H9 (cell line): Measurements from ENCODE around the gene IRF2BP1. TPM values are rescaled to one million over a fixed set of nuclear protein-coding genes. Genes with fewer than 3 reads are reported as not detected.

Experiments
- DNase-seq: peaks from one replicate; pipeline ENCODE4 v3.0.0-alpha.2; 2017
- H2AFZ ChIP-seq: one replicate; pipeline ENCODE4 v1.6.1; 2013; ENCODE audit warnings: mild to moderate bottlenecking, low read length, control low read depth, moderate library complexity
- H2AK5ac ChIP-seq: 2 replicates; pipeline ENCODE4 v1.6.1; 2013; ENCODE audit warnings: low read length, control low read depth, mixed read lengths; ENCODE audit not compliant: insufficient read length
- H2BK120ac ChIP-seq: one replicate; pipeline ENCODE4 v1.6.1; 2013; ENCODE audit warnings: low read depth, mild to moderate bottlenecking, low read length, control low read depth, inconsistent platforms; ENCODE audit not compliant: poor library complexity, severe bottlenecking
- H2BK12ac ChIP-seq: 2 replicates; pipeline ENCODE4 v1.6.1; 2013; ENCODE audit warnings: low read length, control low read depth, mixed read lengths, low read depth; ENCODE audit not compliant: insufficient read length
- H2BK15ac ChIP-seq: 2 replicates; pipeline ENCODE4 v1.6.1; 2013; ENCODE audit warnings: low read depth, low read length, control low read depth
- H2BK20ac ChIP-seq: one replicate; pipeline ENCODE4 v1.6.1; 2013; ENCODE audit warnings: low read depth, mild to moderate bottlenecking, low read length, control low read depth, inconsistent platforms; ENCODE audit not compliant: poor library complexity, severe bottlenecking
- H2BK5ac ChIP-seq: 2 replicates; pipeline ENCODE4 v1.6.1; 2013; ENCODE audit warnings: low read length, control low read depth, mixed read lengths; ENCODE audit not compliant: insufficient read length
- H3K14ac ChIP-seq: 2 replicates; pipeline ENCODE4 v1.6.1; 2013; ENCODE audit warnings: low read length, control low read depth; ENCODE audit not compliant: insufficient read depth
- H3K18ac ChIP-seq: 2 replicates; pipeline ENCODE4 v1.6.1; 2013; ENCODE audit warnings: low read depth, mild to moderate bottlenecking, mixed read lengths, low read length, control low read depth; ENCODE audit not compliant: insufficient read length
- H3K23ac ChIP-seq: 2 replicates; pipeline ENCODE4 v1.6.1; 2013; ENCODE audit warnings: low read length, control low read depth, mixed read lengths, low read depth; ENCODE audit not compliant: insufficient read length
- H3K23me2 ChIP-seq: 2 replicates; pipeline ENCODE4 v1.6.1; 2013; ENCODE audit warnings: low read depth, mild to moderate bottlenecking, mixed read lengths, low read length, control low read depth; ENCODE audit not compliant: insufficient read length, poor library complexity, severe bottlenecking
- H3K27ac ChIP-seq: 2 replicates; pipeline ENCODE4 v1.5.1; 2013; ENCODE audit warnings: low read length, control low read depth, mixed read lengths, low read depth; ENCODE audit not compliant: insufficient read length
- H3K27me3 ChIP-seq: 2 replicates; pipeline ENCODE4 v1.6.1; 2013; ENCODE audit warnings: low read length, control low read depth, inconsistent platforms; ENCODE audit not compliant: insufficient read depth
- H3K4ac ChIP-seq: 2 replicates; pipeline ENCODE4 v1.6.1; 2013; ENCODE audit warnings: low read depth, mild to moderate bottlenecking, control low read depth, inconsistent platforms, low read length, moderate library complexity
- H3K4me1 ChIP-seq: 2 replicates; pipeline ENCODE4 v1.6.1; 2013; ENCODE audit warnings: low read length, control low read depth, inconsistent platforms; ENCODE audit not compliant: insufficient read depth
- H3K4me2 ChIP-seq: 2 replicates; pipeline ENCODE4 v1.6.1; 2013; ENCODE audit warnings: low read length, control low read depth, mixed read lengths; ENCODE audit not compliant: insufficient read length, insufficient read depth
- H3K56ac ChIP-seq: 2 replicates; pipeline ENCODE4 v1.6.1; 2013; ENCODE audit warnings: low read depth, mild to moderate bottlenecking, mixed read lengths, low read length, control low read depth; ENCODE audit not compliant: insufficient read length
- H3K79me1 ChIP-seq: 2 replicates; pipeline ENCODE4 v1.6.1; 2013; ENCODE audit warnings: low read depth, mild to moderate bottlenecking, moderate library complexity, low read length, control low read depth, inconsistent platforms; ENCODE audit not compliant: insufficient read depth, poor library complexity, severe bottlenecking
- H3K79me2 ChIP-seq: 2 replicates; pipeline ENCODE4 v1.6.1; 2013; ENCODE audit warnings: low read length, control low read depth, inconsistent platforms; ENCODE audit not compliant: insufficient read depth
- H3K9ac ChIP-seq: 2 replicates; pipeline ENCODE4 v1.6.1; 2013; ENCODE audit warnings: low read length, control low read depth, mixed read lengths; ENCODE audit not compliant: insufficient read length; ENCODE audit errors: extremely low read depth
- H3K9me3 ChIP-seq: one replicate; pipeline ENCODE4 v1.6.1; 2013; ENCODE audit warnings: low read depth, low read length, inconsistent platforms; ENCODE audit not compliant: control insufficient read depth
- H3T11ph ChIP-seq: one replicate; pipeline ENCODE4 v1.6.1; 2013; ENCODE audit warnings: mild to moderate bottlenecking, low read length, control low read depth, inconsistent platforms
- H4K20me1 ChIP-seq: one replicate; pipeline ENCODE4 v1.6.1; 2013; ENCODE audit not compliant: control insufficient read depth, insufficient read length, insufficient read depth
- H4K5ac ChIP-seq: 2 replicates; pipeline ENCODE4 v1.6.1; 2013; ENCODE audit warnings: low read depth, mild to moderate bottlenecking, mixed read lengths, low read length, control low read depth; ENCODE audit not compliant: insufficient read length
- H4K8ac ChIP-seq: replicated peaks from 2 replicates; pipeline ENCODE4 v1.6.1; 2013; ENCODE audit warnings: low read length, control low read depth, mixed read lengths, low read depth; ENCODE audit not compliant: insufficient read length
- H4K91ac ChIP-seq: 2 replicates; pipeline ENCODE4 v1.6.1; 2013; ENCODE audit warnings: low read depth, mild to moderate bottlenecking, moderate library complexity, mixed read lengths, low read length, control low read depth; ENCODE audit not compliant: insufficient read length
- H3K27ac Mint-ChIP-seq, 3 experiments: 2 replicates in 2 of 3; 3 replicates in 1 of 3; pipeline ENCODE4 v1.8.0; 2020 to 2021; ENCODE audit warnings: mixed read lengths in 3 of 3, mild to moderate bottlenecking in 1 of 3, moderate library complexity in 1 of 3
- H3K27me3 Mint-ChIP-seq: 2 replicates; pipeline ENCODE4 v1.8.0; 2021; ENCODE audit warnings: low read depth, mild to moderate bottlenecking, moderate library complexity, mixed read lengths
- H3K36me3 Mint-ChIP-seq, 3 experiments: 2 replicates in 2 of 3; 3 replicates in 1 of 3; pipeline ENCODE4 v1.8.0; 2020 to 2021; ENCODE audit warnings: low read depth in 3 of 3, mixed read lengths in 3 of 3; ENCODE audit not compliant: insufficient read depth in 1 of 3
- H3K4me1 Mint-ChIP-seq, 2 experiments: 2 replicates each; pipeline ENCODE4 v1.8.0; 2020; ENCODE audit warnings: mixed read lengths in 2 of 2
- H3K4me3 Mint-ChIP-seq, 2 experiments: 2 replicates in 1 of 2; 3 replicates in 1 of 2; pipeline ENCODE4 v1.8.0; 2020 to 2021; ENCODE audit warnings: mild to moderate bottlenecking in 2 of 2, mixed read lengths in 2 of 2, moderate library complexity in 1 of 2
- H3K9me3 Mint-ChIP-seq, 2 experiments: 2 replicates in 1 of 2; 3 replicates in 1 of 2; pipeline ENCODE4 v1.8.0; 2020; ENCODE audit warnings: mild to moderate bottlenecking in 2 of 2, mixed read lengths in 2 of 2, moderate library complexity in 1 of 2
- WGBS: extraction: QIAGEN DNeasy Blood & Tissue Kit; methylation state at CpG from one replicate; pipeline ENCODE4 v1.1.7; 2013; ENCODE audit warnings: missing lambda C conversion rate, low lambda C conversion rate, mixed read lengths; ENCODE audit not compliant: insufficient read length; ENCODE audit errors: extremely low coverage; 5-methylcytosine and 5-hydroxymethylcytosine counted together
- total RNA-seq: library from RNA; stranded (reverse); gene quantifications from 2 replicates; pipeline ENCODE4 v1.2.1, GENCODE V29; 2021
- TF ChIP-seq, protein P1 (sequence below): fragments of 200-600 bp; sonication (generic); conservative IDR thresholded peaks from 3 replicates; pipeline ENCODE4 v1.8.0; 2021; ENCODE audit warnings: antibody characterized with exemption, mild to moderate bottlenecking

Gene IRF2BP1
- total RNA-seq, 1 experiment from 2014 or later, result 28.2 TPM

DNA sequence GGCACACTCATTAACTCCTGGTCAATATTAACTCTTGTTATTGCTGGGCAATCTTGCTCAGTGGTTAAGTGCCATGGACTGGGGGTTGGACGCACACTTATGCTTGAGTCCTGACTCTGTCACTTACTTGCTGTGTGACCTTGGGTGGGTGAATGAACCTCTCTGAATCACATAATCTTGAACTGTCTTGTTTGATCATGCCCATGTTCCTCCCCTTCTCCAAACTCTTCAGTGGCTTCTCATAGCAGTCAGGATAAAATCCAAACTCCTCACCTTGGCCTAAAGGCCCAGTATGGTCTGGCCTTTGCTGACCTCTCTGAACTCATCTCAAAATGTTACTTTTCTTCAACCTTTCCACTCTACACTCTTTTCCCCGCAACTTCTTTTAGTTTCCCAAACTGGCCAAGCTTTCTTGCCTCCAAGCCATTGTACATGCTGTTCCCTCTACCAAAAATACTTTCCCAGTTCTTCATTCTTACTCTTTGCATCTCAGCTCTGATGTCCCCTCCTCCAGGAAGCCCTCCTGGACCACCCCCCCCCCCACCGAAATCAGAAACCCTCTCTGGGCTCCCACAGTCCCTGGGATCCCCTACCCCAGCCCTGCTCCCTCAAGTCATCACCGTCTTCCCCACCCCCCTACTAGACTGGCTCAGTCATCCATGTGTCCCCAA, 14.1 kb upstream of the IRF2BP1 start:
- Histone ChIP-seq H2BK12ac (no peak overlapping the region), H3K4me1 (no peaks in the 10 kb centered on the region), H4K5ac (no peak overlapping the region), H2BK5ac (no peak overlapping the region), H3K27ac (no peak overlapping the region), H3K79me1 (no peaks in the 10 kb centered on the region), H2AK5ac (no peak overlapping the region), H3K23me2 (peaks cover 15% of the 10 kb centered on the region), H3K4ac (no peak overlapping the region), H3K9ac (no peak overlapping the region), H3K14ac (no peak overlapping the region), H3K56ac (no peak overlapping the region), H2BK20ac (no peak overlapping the region), H2BK120ac (no peak overlapping the region), H3K18ac (no peak overlapping the region), H3K27me3 (peaks cover 4% of the 10 kb centered on the region; the same call in 1 of the 2 replicates), H2BK15ac (no peak overlapping the region), H3K79me2 (no peaks in the 10 kb centered on the region), H4K20me1 (no peaks in the 10 kb centered on the region), H3K4me2 (no peak overlapping the region), H4K8ac (no peak overlapping the region), H4K91ac (no peak overlapping the region), H3K9me3 (no peaks in the 10 kb centered on the region), H3K23ac (no peak overlapping the region), H2AFZ (no peak overlapping the region), H3T11ph (no peak overlapping the region)
- H3K27me3 Mint-ChIP-seq, result peaks cover 17% of the 10 kb centered on the region
- DNase-seq, result no peak
- TF ChIP-seq, protein P1, sequence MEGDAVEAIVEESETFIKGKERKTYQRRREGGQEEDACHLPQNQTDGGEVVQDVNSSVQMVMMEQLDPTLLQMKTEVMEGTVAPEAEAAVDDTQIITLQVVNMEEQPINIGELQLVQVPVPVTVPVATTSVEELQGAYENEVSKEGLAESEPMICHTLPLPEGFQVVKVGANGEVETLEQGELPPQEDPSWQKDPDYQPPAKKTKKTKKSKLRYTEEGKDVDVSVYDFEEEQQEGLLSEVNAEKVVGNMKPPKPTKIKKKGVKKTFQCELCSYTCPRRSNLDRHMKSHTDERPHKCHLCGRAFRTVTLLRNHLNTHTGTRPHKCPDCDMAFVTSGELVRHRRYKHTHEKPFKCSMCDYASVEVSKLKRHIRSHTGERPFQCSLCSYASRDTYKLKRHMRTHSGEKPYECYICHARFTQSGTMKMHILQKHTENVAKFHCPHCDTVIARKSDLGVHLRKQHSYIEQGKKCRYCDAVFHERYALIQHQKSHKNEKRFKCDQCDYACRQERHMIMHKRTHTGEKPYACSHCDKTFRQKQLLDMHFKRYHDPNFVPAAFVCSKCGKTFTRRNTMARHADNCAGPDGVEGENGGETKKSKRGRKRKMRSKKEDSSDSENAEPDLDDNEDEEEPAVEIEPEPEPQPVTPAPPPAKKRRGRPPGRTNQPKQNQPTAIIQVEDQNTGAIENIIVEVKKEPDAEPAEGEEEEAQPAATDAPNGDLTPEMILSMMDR, result no peak
- 100% methylated on average over 1 of the region's 4 CpGs for WGBS
- H3K27ac Mint-ChIP-seq, result no peak overlapping the region
- peaks cover 7 to 12% of the 10 kb centered on the region in 2 experiments for H3K4me1 Mint-ChIP-seq
- no peaks in the 10 kb centered on the region for H3K9me3 Mint-ChIP-seq
- peak overlapping the region in 1 of 2 experiments; percentile 78; a peak in 3 of 5 replicates for H3K4me3 Mint-ChIP-seq
- peaks cover 13 to 31% (median 26%) of the 10 kb centered on the region in 3 experiments for H3K36me3 Mint-ChIP-seq
